Keratinocyte (primary cell): ENCODE measurements around the gene TLE6.

Experiments used
- EZH2 ChIP-seq: IDR thresholded peaks from one replicate; pipeline ENCODE4 v1.6.1; 2012; ENCODE audit warnings: inconsistent platforms, mild to moderate bottlenecking, low read length, moderate library complexity
- TF ChIP-seq, protein P1 (sequence below), 3 experiments: IDR thresholded peaks in 1 of 3; conservative IDR thresholded peaks in 1 of 3; optimal IDR thresholded peaks in 1 of 3; 2 replicates in 2 of 3; 3 replicates in 1 of 3; pipeline versions ENCODE3 to v1.5.1; 2011; ENCODE audit warnings: low read length in 3 of 3, mild to moderate bottlenecking in 3 of 3, moderate library complexity in 2 of 3, control low read depth in 1 of 3, inconsistent platforms in 1 of 3; ENCODE audit not compliant: insufficient read depth in 2 of 3; ENCODE audit errors: extremely low read depth in 1 of 3

DNA sequence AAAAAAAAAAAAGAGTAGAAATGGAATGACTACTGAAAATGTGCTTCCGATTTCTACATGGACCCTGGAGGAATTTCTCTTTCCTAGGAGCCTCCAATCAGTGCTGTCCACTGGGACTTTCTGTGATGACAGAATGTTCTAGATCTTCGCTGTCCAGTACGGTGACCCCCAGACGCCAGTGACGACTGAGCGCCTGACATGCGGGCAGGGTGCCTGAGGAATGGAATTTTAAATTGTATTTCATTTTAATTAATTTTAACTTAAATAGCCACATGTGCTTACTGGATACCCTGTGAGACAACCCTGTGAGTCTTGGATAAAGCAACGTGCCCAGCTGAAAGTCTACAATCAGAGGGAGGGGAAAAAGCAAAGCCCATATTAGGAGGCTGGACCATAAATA is 4.1 kb upstream of the TLE6 start:
- TF ChIP-seq, protein P1, sequence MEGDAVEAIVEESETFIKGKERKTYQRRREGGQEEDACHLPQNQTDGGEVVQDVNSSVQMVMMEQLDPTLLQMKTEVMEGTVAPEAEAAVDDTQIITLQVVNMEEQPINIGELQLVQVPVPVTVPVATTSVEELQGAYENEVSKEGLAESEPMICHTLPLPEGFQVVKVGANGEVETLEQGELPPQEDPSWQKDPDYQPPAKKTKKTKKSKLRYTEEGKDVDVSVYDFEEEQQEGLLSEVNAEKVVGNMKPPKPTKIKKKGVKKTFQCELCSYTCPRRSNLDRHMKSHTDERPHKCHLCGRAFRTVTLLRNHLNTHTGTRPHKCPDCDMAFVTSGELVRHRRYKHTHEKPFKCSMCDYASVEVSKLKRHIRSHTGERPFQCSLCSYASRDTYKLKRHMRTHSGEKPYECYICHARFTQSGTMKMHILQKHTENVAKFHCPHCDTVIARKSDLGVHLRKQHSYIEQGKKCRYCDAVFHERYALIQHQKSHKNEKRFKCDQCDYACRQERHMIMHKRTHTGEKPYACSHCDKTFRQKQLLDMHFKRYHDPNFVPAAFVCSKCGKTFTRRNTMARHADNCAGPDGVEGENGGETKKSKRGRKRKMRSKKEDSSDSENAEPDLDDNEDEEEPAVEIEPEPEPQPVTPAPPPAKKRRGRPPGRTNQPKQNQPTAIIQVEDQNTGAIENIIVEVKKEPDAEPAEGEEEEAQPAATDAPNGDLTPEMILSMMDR (optimal IDR thresholded peaks at IDR 0.05 in 1 of 3, IDR thresholded peaks at IDR 0.05 in 1 of 3, conservative IDR thresholded peaks at IDR 0.05 in 1 of 3; ENCODE audit: extremely low read depth in 1 of 3, insufficient read depth in 2 of 3, low read length in 3 of 3): no peak
- TF ChIP-seq EZH2: no peak
